GM18868 (cell line): ENCODE data around the gene ADARB1.

Experiments used
- ATAC-seq: cut with Tn5 transposase; IDR thresholded peaks from one replicate; pipeline ENCODE4 v1.9.1; 2021; ENCODE audit warnings: mild to moderate bottlenecking, moderate library complexity; ENCODE audit not compliant: unreplicated experiment

Gene ADARB1

GRCh38 chr21:45074818-45075595 lies 627 bp downstream of the ADARB1 start:
- ATAC-seq, result no peak

GRCh38 chr21:45075596-45076244 lies 1.3 kb downstream of the ADARB1 start:
- no peak for ATAC-seq

GRCh38 chr21:45076245-45076711 lies 1.9 kb downstream of the ADARB1 start:
- no peak for ATAC-seq

- ATAC-seq, result no peak
Measured at GRCh38 chr21:45078371-45078770, 4.0 kb downstream of the ADARB1 start.

GRCh38 chr21:45078877-45079281 lies 4.5 kb downstream of the ADARB1 start:
- ATAC-seq, result no peak

GRCh38 chr21:45079351-45079750 lies 5.0 kb downstream of the ADARB1 start:
- ATAC-seq, result no peak

- no peak for ATAC-seq
Measured at GRCh38 chr21:45080232-45080631, 5.9 kb downstream of the ADARB1 start.

GRCh38 chr21:45080639-45081414 lies 6.4 kb downstream of the ADARB1 start:
- no peak for ATAC-seq

- ATAC-seq, result no peak
Measured at GRCh38 chr21:45081636-45082035, 7.3 kb downstream of the ADARB1 start.

GRCh38 chr21:45082736-45083135 lies 8.4 kb downstream of the ADARB1 start:
- no peak for ATAC-seq

- no peak for ATAC-seq
Measured at GRCh38 chr21:45084121-45084520, 9.7 kb downstream of the ADARB1 start.

- no peak for ATAC-seq
Measured at GRCh38 chr21:45084881-45085536, 10.6 kb downstream of the ADARB1 start.

GRCh38 chr21:45085700-45086099 lies 11.3 kb downstream of the ADARB1 start:
- no peak for ATAC-seq

GRCh38 chr21:45086337-45086958 lies 12.1 kb downstream of the ADARB1 start:
- ATAC-seq, result no peak

GRCh38 chr21:45087022-45087823 lies 12.8 kb downstream of the ADARB1 start:
- ATAC-seq, result no peak

- no peak for ATAC-seq
Measured at GRCh38 chr21:45088116-45088515, 13.7 kb downstream of the ADARB1 start.

- no peak for ATAC-seq
Measured at GRCh38 chr21:45088729-45089128, 14.3 kb downstream of the ADARB1 start.

GRCh38 chr21:45089964-45090363 lies 15.6 kb downstream of the ADARB1 start:
- no peak for ATAC-seq

- no peak for ATAC-seq
Measured at GRCh38 chr21:45090966-45091365, 16.6 kb downstream of the ADARB1 start.
